ENCODE measurements around the gene DAGLB. TPM values are rescaled to one million over a fixed set of nuclear protein-coding genes. Genes with fewer than 3 reads are reported as not detected.
"Not testable (repeated sequence)": the region's sequence is repeated elsewhere in the genome, so short reads cannot be mapped to it uniquely, and the experiment has no call there.

DAGLB gene
- total and polyA plus RNA-seq, 10 donors = 7.2 to 35.1 (median 24.6) TPM

GRCh38 chr7:6400243-6401105 is 47.3 kb downstream of the DAGLB start:
- TF ChIP-seq POLR2AphosphoS5 (IDR thresholded peaks at IDR 0.05) = peak in 2 of 3 donors; percentile 32 to 61
- peaks cover 3 to 85% (median 56%) of the 10 kb centered on the region in 6 donors for H3K36me3 ChIP-seq
- H3K4me1 ChIP-seq = peaks cover 16 to 65% (median 46%) of the 10 kb centered on the region in 6 donors
- DNase-seq = peak; percentile 72
- intact Hi-C loops (cut with DNase I; ENCODE audit: low total_unique reads); H3K4me3 ChIP-seq; H3K9me3 ChIP-seq; H3K27me3 ChIP-seq (replicated peaks in 1 of 7): not testable (repeated sequence)
- peak overlapping the region in 5 of 8 donors; percentile 4 to 82 (median 54) for H3K27ac ChIP-seq
- WGBS, 5 donors = 81 to 92% (median 87%) methylated on average over 19 of the region's 19 CpGs

- peak; percentile 58 for DNase-seq
- TF ChIP-seq CTCF (IDR thresholded peaks at IDR 0.05 in 8 of 11, conservative IDR thresholded peaks at IDR 0.05 in 3 of 11) (no peak), POLR2A (IDR thresholded peaks at IDR 0.05) (no peak), POLR2AphosphoS5 (IDR thresholded peaks at IDR 0.05) (no peak)
- Histone ChIP-seq H3K4me3 (no peak overlapping the region), H3K27me3 (replicated peaks in 1 of 7) (no peaks in the 10 kb centered on the region), H3K27ac (peak overlapping the region in 4 of 8 donors; percentile 37 to 82 (median 53)), H3K9me3 (no peaks in the 10 kb centered on the region), H3K4me1 (peaks cover 16 to 76% (median 55%) of the 10 kb centered on the region in 6 donors), H3K36me3 (peaks cover 3 to 85% (median 47%) of the 10 kb centered on the region in 6 donors)
- intact Hi-C loops (cut with DNase I; ENCODE audit: low total_unique reads) = no loop called here
- 84 to 95% (median 91%) methylated on average over 8 of the region's 8 CpGs for WGBS, 5 donors
Measured at GRCh38 chr7:6399351-6399750, 48.4 kb downstream of the DAGLB start.

GRCh38 chr7:6398943-6399342 is 48.8 kb downstream of the DAGLB start:
- H3K9me3 ChIP-seq = no peaks in the 10 kb centered on the region
- intact Hi-C loops (cut with DNase I; ENCODE audit: low total_unique reads) = no loop called here
- no peak for TF ChIP-seq CTCF (IDR thresholded peaks at IDR 0.05 in 8 of 11, conservative IDR thresholded peaks at IDR 0.05 in 3 of 11)
- TF ChIP-seq POLR2AphosphoS5 (IDR thresholded peaks at IDR 0.05) = peak in 1 of 3 donors; percentile 63
- peaks cover 3 to 85% (median 46%) of the 10 kb centered on the region in 6 donors for H3K36me3 ChIP-seq
- DNase-seq = peak; percentile 48
- peak overlapping the region in 1 of 8 donors; percentile 82 for H3K27ac ChIP-seq
- WGBS, 5 donors = 79 to 95% (median 87%) methylated on average over 8 to 12 of the region's 12 CpGs
- H3K27me3 ChIP-seq (replicated peaks in 1 of 7) = no peaks in the 10 kb centered on the region
- H3K4me3 ChIP-seq = no peak overlapping the region
- peaks cover 16 to 81% (median 59%) of the 10 kb centered on the region in 6 donors for H3K4me1 ChIP-seq

- WGBS, 5 donors = 76 to 83% (median 79%) methylated on average over 14 to 15 of the region's 15 CpGs
- Histone ChIP-seq H3K4me1 (peaks cover 24 to 91% (median 69%) of the 10 kb centered on the region in 6 donors), H3K27ac (peak overlapping the region in 3 of 8 donors; percentile 18 to 81 (median 29)), H3K36me3 (peaks cover 0 to 85% (median 44%) of the 10 kb centered on the region in 6 donors)
- H3K27me3 ChIP-seq (replicated peaks in 1 of 7); H3K4me3 ChIP-seq; intact Hi-C loops (cut with DNase I; ENCODE audit: low total_unique reads); H3K9me3 ChIP-seq: not testable (repeated sequence)
- DNase-seq = peak; percentile 44
Measured at GRCh38 chr7:6397759-6398495, 49.8 kb downstream of the DAGLB start.
